Midbrain (tissue), 1 donor: ENCODE measurements around the gene MB.
"Not testable (repeated sequence)": the region's sequence is repeated elsewhere in the genome, so short reads cannot be mapped to it uniquely, and the experiment has no call there.

Source experiments
- DNase-seq: peaks from one replicate; lab custom pipeline; 2025; lab: John Stamatoyannopoulos, UW

MB gene

GRCh38 chr22:35637254-35637653, 20.1 kb upstream of the MB start:
- no peak for DNase-seq

- DNase-seq: no peak
Measured at GRCh38 chr22:35634943-35635540, 17.9 kb upstream of the MB start.

GRCh38 chr22:35634015-35634414, 16.9 kb upstream of the MB start:
- DNase-seq: no peak

- DNase-seq: no peak
Measured at GRCh38 chr22:35633520-35633919, 16.4 kb upstream of the MB start.

GRCh38 chr22:35632935-35633334, 15.8 kb upstream of the MB start:
- no peak for DNase-seq

GRCh38 chr22:35631597-35631996, 14.5 kb upstream of the MB start:
- no peak for DNase-seq

- DNase-seq: no peak
Measured at GRCh38 chr22:35630891-35631290, 13.8 kb upstream of the MB start.

GRCh38 chr22:35630387-35630793, 13.3 kb upstream of the MB start:
- DNase-seq: no peak

GRCh38 chr22:35629406-35630216, 12.5 kb upstream of the MB start:
- no peak for DNase-seq

GRCh38 chr22:35628732-35629131, 11.6 kb upstream of the MB start:
- no peak for DNase-seq

- peak; percentile 44 for DNase-seq
Measured at GRCh38 chr22:35627267-35628041, 10.3 kb upstream of the MB start.

GRCh38 chr22:35625763-35626432, 8.8 kb upstream of the MB start:
- DNase-seq: no peak

GRCh38 chr22:35624547-35624946, 7.4 kb upstream of the MB start:
- no peak for DNase-seq

- DNase-seq: not testable (repeated sequence)
Measured at GRCh38 chr22:35623885-35624284, 6.8 kb upstream of the MB start.

GRCh38 chr22:35622191-35622913, 5.2 kb upstream of the MB start:
- no peak for DNase-seq

GRCh38 chr22:35621451-35621850, 4.3 kb upstream of the MB start:
- no peak for DNase-seq

- no peak for DNase-seq
Measured at GRCh38 chr22:35620624-35621251, 3.6 kb upstream of the MB start.

- no peak for DNase-seq
Measured at GRCh38 chr22:35619336-35620094, 2.4 kb upstream of the MB start.

- DNase-seq: no peak
Measured at GRCh38 chr22:35618427-35619223, 1.5 kb upstream of the MB start.

- DNase-seq: no peak
Measured at GRCh38 chr22:35616043-35616442, 1.1 kb downstream of the MB start.
